Muscle of arm (tissue), 12 donors: ENCODE measurements around the gene ZFAND2A. TPM values are rescaled to one million over a fixed set of nuclear protein-coding genes. Genes with fewer than 3 reads are reported as not detected.

Experiments
- DNase-seq: peaks from one replicate; pipeline ENCODE4 v3.0.0-alpha.2; 2013
- polyA plus RNA-seq, 12 donors: library from polyadenylated mRNA; unstranded; fragments of 120-200 nt; gene quantifications; one replicate each; pipeline ENCODE4 v1.2.1, GENCODE V29; 2013; ENCODE audit not compliant: insufficient read length in 12 of 12

The ZFAND2A gene
- polyA plus RNA-seq, 12 donors: 10.9 to 22.4 (median 14.1) TPM; not detected in 1

- DNase-seq: no peak
Measured at GRCh38 chr7:1109581-1110310, 50.2 kb downstream of the ZFAND2A start.

GRCh38 chr7:1108264-1108920 lies 51.6 kb downstream of the ZFAND2A start:
- no peak for DNase-seq

- no peak for DNase-seq
Measured at GRCh38 chr7:1106793-1107421, 53.1 kb downstream of the ZFAND2A start.

- DNase-seq: no peak
Measured at GRCh38 chr7:1106063-1106792, 53.8 kb downstream of the ZFAND2A start.

- no peak for DNase-seq
Measured at GRCh38 chr7:1105189-1105588, 54.8 kb downstream of the ZFAND2A start.

GRCh38 chr7:1104516-1105179 lies 55.3 kb downstream of the ZFAND2A start:
- DNase-seq: no peak

GRCh38 chr7:1103789-1104515 lies 56.0 kb downstream of the ZFAND2A start:
- DNase-seq: no peak

- no peak for DNase-seq
Measured at GRCh38 chr7:1103009-1103788, 56.8 kb downstream of the ZFAND2A start.

Other genes starting within 250 kb of the ZFAND2A start
- 10 to 100 TPM in 1 of 12 donors, 1 to 10 TPM in 10, not detected in 1; 1.1 to 11.1 (median 2.4) TPM for gene ADAP1, start 205.5 kb downstream of the ZFAND2A start, polyA plus RNA-seq
- 10 to 100 TPM in 9 of 12 donors, 1 to 10 TPM in 2, not detected in 1; 8.8 to 15.9 (median 10.8) TPM for gene COX19, start 184.6 kb downstream of the ZFAND2A start, polyA plus RNA-seq
- 100 to 1,000 TPM in 1 of 12 donors, 10 to 100 TPM in 2, 1 to 10 TPM in 1, under 1 TPM in 7, not detected in 1; 0.19 to 134 (median 0.64) TPM for gene CYP2W1, start 177.0 kb downstream of the ZFAND2A start, polyA plus RNA-seq
- 1 to 10 TPM in 10 of 12 donors, not detected in 2; 2.0 to 4.8 (median 3.3) TPM for gene GPR146, start 115.7 kb downstream of the ZFAND2A start, polyA plus RNA-seq
- 10 to 100 TPM in 5 of 12 donors, 1 to 10 TPM in 6, not detected in 1; 6.3 to 24.9 (median 9.9) TPM for gene GPER1, start 72.1 kb downstream of the ZFAND2A start, polyA plus RNA-seq
- not detected for gene UNCX, start 72.7 kb upstream of the ZFAND2A start, polyA plus RNA-seq